HepG2 (cell line): ENCODE results near the gene VANGL2. TPM values are rescaled to one million over a fixed set of nuclear protein-coding genes. Genes with fewer than 3 reads are reported as not detected.

Source experiments
- ATAC-seq: fragments of 200-7000 bp; cut with Tn5 transposase; 3 replicates; pipeline ENCODE4 v1.9.1; 2020; ENCODE audit warnings: mild to moderate bottlenecking, moderate library complexity
- BruUV-seq: library from RNA; stranded (reverse); fragments of 400-500 nt; replicated peaks from 2 replicates; lab custom pipeline; 2021; lab: Mats Ljungman, UMichigan
- CTCF ChIA-PET: fragments of 300-600 bp; formaldehyde crosslinking; extraction: SDS; loops from one replicate; lab custom pipeline; 2021; ENCODE audit warnings: low total read pairs, inconsistent platforms, low intra/inter-chr PET ratio; lab: Yijun Ruan, JAX
- POLR2A ChIA-PET: fragments of 350-600 bp; sonication (Branson Sonifier 250); formaldehyde crosslinking; loops from one replicate; lab custom pipeline; 2020; ENCODE audit warnings: antibody characterized with exemption, inconsistent platforms; lab: Yijun Ruan, JAX
- DNase-seq: peaks from one replicate; pipeline ENCODE4 v3.0.0-alpha.2; 2015; ENCODE audit warnings: low spot score
- FAIRE-seq: peaks from 3 replicates; lab custom pipeline; 2011; peaks lifted over from hg19 to GRCh38; lab: Jason Lieb, UNC
- H2AFZ ChIP-seq: one replicate; pipeline ENCODE4 v1.6.1; 2011; ENCODE audit warnings: low read length, inconsistent platforms
- H3K27ac ChIP-seq: fragments of 300-600 bp; 3 replicates; pipeline ENCODE4 v1.8.0; 2011; ENCODE audit warnings: mixed run types, mild to moderate bottlenecking, mixed read lengths, low read length, inconsistent platforms; ENCODE audit not compliant: insufficient read depth; ENCODE audit errors: extremely low read length
- H3K27me3 ChIP-seq, 2 experiments: fragments of 200-600 bp in 1 of 2; 2 replicates in 1 of 2; 3 replicates in 1 of 2; pipeline versions ENCODE4 v1.6.0 to v1.8.0; 2011; ENCODE audit warnings: low read length in 2 of 2, mild to moderate bottlenecking in 2 of 2, moderate library complexity in 2 of 2, inconsistent platforms in 1 of 2; ENCODE audit not compliant: insufficient read depth in 2 of 2, control insufficient read depth in 1 of 2
- H3K36me3 ChIP-seq, 2 experiments: fragments of 200-600 bp in 1 of 2; replicated peaks in 1 of 2; 2 replicates in 1 of 2; 3 replicates in 1 of 2; pipeline versions ENCODE4 v1.5.1 to v1.8.0; 2011; ENCODE audit warnings: low read length in 2 of 2, inconsistent platforms in 1 of 2; ENCODE audit not compliant: insufficient read depth in 2 of 2, control insufficient read depth in 1 of 2
- H3K4me1 ChIP-seq: 2 replicates; pipeline ENCODE4 v1.5.1; 2012; ENCODE audit warnings: low read length, inconsistent platforms; ENCODE audit not compliant: insufficient read depth
- H3K4me2 ChIP-seq: 2 replicates; pipeline ENCODE4 v1.6.0; 2011; ENCODE audit warnings: low read depth, low read length, inconsistent platforms
- H3K4me3 ChIP-seq, 3 experiments: fragments of 200-600 bp in 1 of 3; sonication (generic), shearing (Covaris generic) in 1 of 3; replicated peaks in 1 of 3; 2 replicates each; pipeline ENCODE4 v1.5.1; 2011 to 2016; ENCODE audit warnings: low read length in 3 of 3, inconsistent platforms in 2 of 3, low read depth in 2 of 3, mild to moderate bottlenecking in 2 of 3, control low read depth in 1 of 3, mixed read lengths in 1 of 3; ENCODE audit not compliant: insufficient read depth in 1 of 3
- H3K79me2 ChIP-seq: one replicate; pipeline ENCODE4 v1.6.1; 2011; ENCODE audit warnings: low read length, inconsistent platforms; ENCODE audit not compliant: insufficient read depth
- H3K9ac ChIP-seq: 2 replicates; pipeline ENCODE4 v1.6.0; 2011; ENCODE audit warnings: mild to moderate bottlenecking, low read depth, low read length, inconsistent platforms; ENCODE audit not compliant: insufficient read depth
- H3K9me3 ChIP-seq: 2 replicates; pipeline ENCODE4 v1.5.1; 2012; ENCODE audit warnings: mild to moderate bottlenecking, low read length
- H4K20me1 ChIP-seq: 2 replicates; pipeline ENCODE4 v1.6.0; 2011; ENCODE audit warnings: inconsistent platforms, mild to moderate bottlenecking, low read length, moderate library complexity; ENCODE audit not compliant: insufficient read depth
- FLYWCH1 ChIP-seq: sonication (generic); formaldehyde crosslinking; IDR thresholded peaks from 2 replicates; pipeline ENCODE4 v1.8.1; 2023; ENCODE audit warnings: mild to moderate bottlenecking, missing genetic modification reagents
- FOXJ3 ChIP-seq: sonication (generic); formaldehyde crosslinking; IDR thresholded peaks from 2 replicates; pipeline ENCODE4 v1.4.0; 2020; ENCODE audit warnings: missing genetic modification reagents, mild to moderate bottlenecking, borderline replicate concordance
- KAT2B ChIP-seq: fragments of 150-350 bp; IDR thresholded peaks from 2 replicates; pipeline ENCODE4 v1.6.1; 2014; ENCODE audit warnings: low read depth, low read length, borderline replicate concordance
- PPARG ChIP-seq: conservative IDR thresholded peaks from 2 replicates; pipeline ENCODE4 v1.6.1; 2016; ENCODE audit warnings: missing biosample characterization, missing genetic modification reagents
- SETDB1 ChIP-seq: sonication (generic); formaldehyde crosslinking; IDR thresholded peaks from 2 replicates; pipeline ENCODE4 v1.5.1; 2020; ENCODE audit warnings: missing genetic modification reagents, mild to moderate bottlenecking, borderline replicate concordance
- SKIL ChIP-seq: sonication (generic); formaldehyde crosslinking; IDR thresholded peaks from 2 replicates; pipeline ENCODE4 v1.8.0; 2022; ENCODE audit warnings: missing genetic modification reagents, mild to moderate bottlenecking, moderate library complexity, borderline replicate concordance
- TFDP2 ChIP-seq: sonication (generic); formaldehyde crosslinking; IDR thresholded peaks from 2 replicates; pipeline ENCODE4 v1.4.0; 2020; ENCODE audit warnings: missing genetic modification reagents
- ZFAT ChIP-seq: sonication (generic); formaldehyde crosslinking; conservative IDR thresholded peaks from 2 replicates; pipeline ENCODE4 v1.8.1; 2023; ENCODE audit warnings: missing genetic modification reagents, inconsistent platforms
- ZNF263 ChIP-seq: sonication (generic); formaldehyde crosslinking; IDR thresholded peaks from 2 replicates; pipeline ENCODE4 v1.4.0; 2020; ENCODE audit warnings: missing genetic modification reagents
- WGBS: methylation state at CpG from one replicate; pipeline ENCODE4 v1.1.6; 2017; ENCODE audit warnings: low lambda C conversion rate; 5-methylcytosine and 5-hydroxymethylcytosine counted together
- in situ Hi-C: cut with HindIII; loops from 2 replicates; pipeline ENCODE4 v1.10.0; 2017; ENCODE audit warnings: low pct_unique_long_range_greater_than_20kb; ENCODE audit not compliant: extremely low pct_ligation_motif_present
- intact Hi-C: fragments of 100-400 bp; cut with micrococcal nuclease; formaldehyde crosslinking; loops from one replicate; pipeline ENCODE4 v1.10.0; 2022; ENCODE audit not compliant: unreplicated experiment
- polyA plus RNA-seq, 8 experiments: library from polyadenylated mRNA; depleted of rRNA in 3 of 8; stranded (reverse) in 7 of 8; unstranded in 1 of 8; fragments of >200 nt; fragmentation: Illumina TruSeq in 4 of 8; extraction: Trizol in 4 of 8; gene quantifications; 2 replicates each; pipeline versions ENCODE4 v1.2.1 to v1.2.3, GENCODE V29; 2011 to 2016; ENCODE audit warnings: low read depth in 4 of 8, missing spikeins in 1 of 8, mixed read lengths in 1 of 8; ENCODE audit not compliant: insufficient read depth in 1 of 8
- total RNA-seq, 5 experiments: library from RNA; depleted of rRNA; stranded (reverse); fragments of >200 nt; fragmentation: Illumina TruSeq; extraction: Trizol; gene quantifications; 2 replicates each; pipeline ENCODE4 v1.2.3, GENCODE V29; 2016; ENCODE audit warnings: low read depth in 1 of 5

The VANGL2 gene
- total and polyA plus RNA-seq, 2 of the 13 experiments (the other 11 are each of a cell fraction or from before 2014, with no cell fraction given), result 0.09 TPM; not detected in 1

GRCh38 chr1:160427625-160428024, 27.3 kb downstream of the VANGL2 start:
- ATAC-seq (no peak), DNase-seq (no peak), FAIRE-seq (no peak)
- BruUV-seq, result no TSS peak
- H3K36me3 ChIP-seq, result no peaks in the 10 kb centered on the region
- in situ Hi-C loops (loop anchor here (5.0 kb wide), 1 partner anchor 180 kb away; no protein-coding TSS in a partner anchor), intact Hi-C loops (loop anchor here (1.0 kb wide), 1 partner anchor 180 kb away; no protein-coding TSS in a partner anchor)
- H3K27me3 ChIP-seq, result no peaks in the 10 kb centered on the region; a peak in 1 of 5 replicates
- no peaks in the 10 kb centered on the region for H3K79me2 ChIP-seq
- 15% methylated on average over 7 of the region's 7 CpGs for WGBS
- H3K4me1 ChIP-seq, result no peaks in the 10 kb centered on the region
- H3K4me3 ChIP-seq, result no peak overlapping the region
- H2AFZ ChIP-seq, result no peak overlapping the region
- CTCF ChIA-PET, result interaction anchor here (2.5 kb wide), 1 partner anchor 180 kb away, joined by 37 read pairs; no protein-coding TSS in a partner anchor
- POLR2A ChIA-PET, result no interaction called here
- no peak overlapping the region for H3K9ac ChIP-seq
- no peaks in the 10 kb centered on the region for H4K20me1 ChIP-seq
- no peak overlapping the region for H3K4me2 ChIP-seq
- H3K27ac ChIP-seq, result no peak overlapping the region
- TF ChIP-seq FLYWCH1 (CRISPR knock-in tag), result no peak
- TF ChIP-seq ZNF263 (CRISPR knock-in tag), result no peak
- no peak for TF ChIP-seq KAT2B
- no peak for TF ChIP-seq TFDP2
- TF ChIP-seq SKIL (CRISPR knock-in tag), result no peak
- no peak for TF ChIP-seq ZFAT (CRISPR knock-in tag)
- TF ChIP-seq FOXJ3 (CRISPR knock-in tag), result no peak
- TF ChIP-seq SETDB1 (CRISPR knock-in tag), result no peak
- no peak for TF ChIP-seq PPARG
- no peaks in the 10 kb centered on the region for H3K9me3 ChIP-seq
